Daoy (cell line): ENCODE measurements around the gene ABCF3. TPM values are rescaled to one million over a fixed set of nuclear protein-coding genes. Genes with fewer than 3 reads are reported as not detected.

Source experiments
- total RNA-seq: library from RNA; depleted of rRNA; stranded (reverse); fragments of >200 nt; shearing (Covaris generic); gene quantifications from 2 replicates; pipeline ENCODE4 v1.2.3, GENCODE V29; 2014; rRNA removed

The ABCF3 gene
- total RNA-seq, 1 experiment from 2014 or later: 28.1 TPM

Other genes with a start within 250 kb of the ABCF3 start
- 10.0 and 28.5 TPM in 2 replicates for gene ABCC5, start 168.3 kb upstream of the ABCF3 start, total RNA-seq
- gene HTR3D, start 154.5 kb upstream of the ABCF3 start, total RNA-seq: not detected in 2 replicates
- not detected in 2 replicates for gene HTR3C, start 133.2 kb upstream of the ABCF3 start, total RNA-seq
- not detected in 2 replicates for gene HTR3E, start 89.1 kb upstream of the ABCF3 start, total RNA-seq
- gene EIF2B5, start 50.8 kb upstream of the ABCF3 start, total RNA-seq: 53.5 and 57.9 TPM in 2 replicates
- gene DVL3, start 30.8 kb upstream of the ABCF3 start, total RNA-seq: 28.1 and 28.3 TPM in 2 replicates
- gene AP2M1, start 11.3 kb upstream of the ABCF3 start, total RNA-seq: 397 and 510 TPM in 2 replicates
- not detected in 2 replicates for gene VWA5B2, start 43.4 kb downstream of the ABCF3 start, total RNA-seq
- gene ALG3, start 62.8 kb downstream of the ABCF3 start, total RNA-seq: 50.8 and 60.0 TPM in 2 replicates
- gene EEF1AKMT4, start 63.5 kb downstream of the ABCF3 start, total RNA-seq: 15.7 and 21.5 TPM in 2 replicates
- 0.11 and 0.95 TPM in 2 replicates for gene CAMK2N2, start 75.4 kb downstream of the ABCF3 start, total RNA-seq
- gene ECE2, start 89.8 kb downstream of the ABCF3 start, total RNA-seq: not detected in 2 replicates
- 984 and 1,516 TPM in 2 replicates for gene PSMD2, start 113.0 kb downstream of the ABCF3 start, total RNA-seq
- gene EIF4G1, start 128.4 kb downstream of the ABCF3 start, total RNA-seq: 320 and 355 TPM in 2 replicates
- 23.7 and 28.0 TPM in 2 replicates for gene FAM131A, start 151.4 kb downstream of the ABCF3 start, total RNA-seq
- gene CLCN2, start 175.4 kb downstream of the ABCF3 start, total RNA-seq: 3.5 and 4.7 TPM in 2 replicates
- gene POLR2H, start 175.5 kb downstream of the ABCF3 start, total RNA-seq: 265 and 371 TPM in 2 replicates
- gene THPO, start 192.0 kb downstream of the ABCF3 start, total RNA-seq: not detected in 2 replicates
- gene CHRD, start 193.9 kb downstream of the ABCF3 start, total RNA-seq: 0.11 and 1.6 TPM in 2 replicates